Esophagus muscularis mucosa (tissue), 3 donors: ENCODE measurements around the gene PCDHGA2.
A peak's percentile ranks its signal among the peaks of the same experiment; 100 is the strongest.

ENCODE experiments used
- POLR2A ChIP-seq: fragments of 450-650 bp; IDR thresholded peaks from one replicate; pipeline ENCODE4 v1.6.1; 2017; ENCODE audit warnings: antibody characterized with exemption, moderate library complexity, mild to moderate bottlenecking, low read depth
- TF ChIP-seq, protein P1 (sequence below), 3 experiments: fragments of 200-600 bp in 2 of 3; fragments of 450-650 bp in 1 of 3; sonication (generic) in 2 of 3; IDR thresholded peaks; one replicate each; pipeline ENCODE4 v1.5.1; 2017 to 2019; ENCODE audit warnings: antibody characterized with exemption in 3 of 3, mild to moderate bottlenecking in 2 of 3, moderate library complexity in 1 of 3

DNA sequence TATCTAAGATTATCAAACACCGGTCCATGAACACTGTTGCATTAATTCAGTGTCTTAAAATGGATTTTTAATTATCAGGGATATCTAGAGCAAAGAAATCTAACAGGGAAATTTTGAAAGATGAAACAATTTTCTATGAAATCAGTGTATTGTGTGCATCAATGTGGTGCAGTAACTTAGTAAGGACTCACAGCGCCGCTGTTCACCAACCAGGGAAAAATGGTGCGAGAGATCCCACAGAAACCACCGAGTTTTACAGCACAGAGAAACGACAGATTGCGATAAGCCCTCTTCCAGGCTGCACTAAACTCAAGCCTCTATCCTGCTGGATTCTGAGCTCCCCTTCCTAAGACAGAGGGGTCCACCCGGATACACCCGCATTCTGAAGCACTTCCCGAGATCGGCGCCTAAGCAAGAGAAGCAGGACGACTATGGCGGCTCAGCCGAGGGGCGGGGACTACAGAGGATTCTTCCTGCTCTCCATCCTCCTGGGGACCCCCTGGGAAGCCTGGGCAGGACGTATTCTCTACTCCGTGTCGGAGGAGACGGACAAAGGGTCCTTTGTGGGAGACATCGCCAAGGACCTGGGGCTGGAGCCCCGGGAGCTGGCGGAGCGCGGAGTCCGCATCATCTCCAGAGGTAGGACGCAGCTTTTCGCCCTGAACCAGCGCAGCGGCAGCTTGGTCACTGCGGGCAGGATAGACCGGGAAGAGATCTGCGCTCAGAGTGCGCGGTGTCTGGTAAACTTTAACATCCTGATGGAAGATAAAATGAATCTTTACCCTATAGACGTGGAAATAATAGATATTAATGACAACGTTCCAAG, 44.1 kb downstream of the PCDHGA2 start, which contains the start of gene PCDHGA7:
- TF ChIP-seq POLR2A = no peak
- TF ChIP-seq, protein P1, sequence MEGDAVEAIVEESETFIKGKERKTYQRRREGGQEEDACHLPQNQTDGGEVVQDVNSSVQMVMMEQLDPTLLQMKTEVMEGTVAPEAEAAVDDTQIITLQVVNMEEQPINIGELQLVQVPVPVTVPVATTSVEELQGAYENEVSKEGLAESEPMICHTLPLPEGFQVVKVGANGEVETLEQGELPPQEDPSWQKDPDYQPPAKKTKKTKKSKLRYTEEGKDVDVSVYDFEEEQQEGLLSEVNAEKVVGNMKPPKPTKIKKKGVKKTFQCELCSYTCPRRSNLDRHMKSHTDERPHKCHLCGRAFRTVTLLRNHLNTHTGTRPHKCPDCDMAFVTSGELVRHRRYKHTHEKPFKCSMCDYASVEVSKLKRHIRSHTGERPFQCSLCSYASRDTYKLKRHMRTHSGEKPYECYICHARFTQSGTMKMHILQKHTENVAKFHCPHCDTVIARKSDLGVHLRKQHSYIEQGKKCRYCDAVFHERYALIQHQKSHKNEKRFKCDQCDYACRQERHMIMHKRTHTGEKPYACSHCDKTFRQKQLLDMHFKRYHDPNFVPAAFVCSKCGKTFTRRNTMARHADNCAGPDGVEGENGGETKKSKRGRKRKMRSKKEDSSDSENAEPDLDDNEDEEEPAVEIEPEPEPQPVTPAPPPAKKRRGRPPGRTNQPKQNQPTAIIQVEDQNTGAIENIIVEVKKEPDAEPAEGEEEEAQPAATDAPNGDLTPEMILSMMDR (IDR thresholded peaks at IDR 0.05) = peak in 1 of 3 experiments; percentile 3
